GM12801 (cell line): ENCODE measurements around the gene RPUSD3.

Experiments
- TF ChIP-seq, protein P1 (sequence below): IDR thresholded peaks from one replicate; pipeline ENCODE4 v1.5.1; 2011; ENCODE audit warnings: control low read depth; ENCODE audit not compliant: insufficient read length; ENCODE audit errors: extremely low read depth

Gene RPUSD3, protein sequence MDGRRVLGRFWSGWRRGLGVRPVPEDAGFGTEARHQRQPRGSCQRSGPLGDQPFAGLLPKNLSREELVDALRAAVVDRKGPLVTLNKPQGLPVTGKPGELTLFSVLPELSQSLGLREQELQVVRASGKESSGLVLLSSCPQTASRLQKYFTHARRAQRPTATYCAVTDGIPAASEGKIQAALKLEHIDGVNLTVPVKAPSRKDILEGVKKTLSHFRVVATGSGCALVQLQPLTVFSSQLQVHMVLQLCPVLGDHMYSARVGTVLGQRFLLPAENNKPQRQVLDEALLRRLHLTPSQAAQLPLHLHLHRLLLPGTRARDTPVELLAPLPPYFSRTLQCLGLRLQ

DNA sequence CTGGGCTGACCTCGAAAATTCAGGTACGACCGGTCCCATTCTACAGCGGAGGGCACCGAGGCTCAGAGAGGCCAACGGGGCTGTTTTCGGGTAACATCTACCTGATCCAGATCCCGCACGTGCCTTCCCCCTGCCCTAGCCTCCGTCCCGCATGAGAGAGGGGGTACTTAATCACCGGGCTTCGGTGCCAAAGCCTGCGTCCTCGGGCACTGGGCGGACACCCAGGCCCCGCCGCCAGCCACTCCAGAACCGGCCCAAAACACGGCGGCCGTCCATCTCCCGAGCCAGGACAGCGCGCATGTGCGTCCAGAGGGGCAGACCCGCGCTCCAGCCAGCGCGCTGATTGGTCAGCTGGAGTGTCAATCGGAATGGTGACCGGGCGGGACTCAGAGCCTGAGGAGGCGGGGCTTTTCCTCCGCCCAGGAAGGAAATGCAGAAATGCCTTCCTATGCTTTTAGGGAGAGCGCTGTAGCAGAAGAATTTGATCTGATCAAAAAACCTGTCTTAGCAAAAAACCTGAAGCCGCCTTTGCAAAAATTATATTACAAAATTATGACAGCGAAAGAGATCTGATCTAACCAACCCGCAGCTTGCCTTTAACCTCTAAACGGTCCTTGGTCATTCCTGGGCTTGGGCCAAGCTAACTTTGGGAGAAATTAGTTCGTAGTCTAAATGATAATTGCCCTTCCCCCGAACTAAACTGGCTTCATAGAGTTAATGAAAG is at the start of gene RPUSD3:
Gene RPUSD3 (minus strand): TSS at position 294 of the 724 bp plus-strand sequence. CDS start 18 bp downstream, at position 276.
- TF ChIP-seq, protein P1, sequence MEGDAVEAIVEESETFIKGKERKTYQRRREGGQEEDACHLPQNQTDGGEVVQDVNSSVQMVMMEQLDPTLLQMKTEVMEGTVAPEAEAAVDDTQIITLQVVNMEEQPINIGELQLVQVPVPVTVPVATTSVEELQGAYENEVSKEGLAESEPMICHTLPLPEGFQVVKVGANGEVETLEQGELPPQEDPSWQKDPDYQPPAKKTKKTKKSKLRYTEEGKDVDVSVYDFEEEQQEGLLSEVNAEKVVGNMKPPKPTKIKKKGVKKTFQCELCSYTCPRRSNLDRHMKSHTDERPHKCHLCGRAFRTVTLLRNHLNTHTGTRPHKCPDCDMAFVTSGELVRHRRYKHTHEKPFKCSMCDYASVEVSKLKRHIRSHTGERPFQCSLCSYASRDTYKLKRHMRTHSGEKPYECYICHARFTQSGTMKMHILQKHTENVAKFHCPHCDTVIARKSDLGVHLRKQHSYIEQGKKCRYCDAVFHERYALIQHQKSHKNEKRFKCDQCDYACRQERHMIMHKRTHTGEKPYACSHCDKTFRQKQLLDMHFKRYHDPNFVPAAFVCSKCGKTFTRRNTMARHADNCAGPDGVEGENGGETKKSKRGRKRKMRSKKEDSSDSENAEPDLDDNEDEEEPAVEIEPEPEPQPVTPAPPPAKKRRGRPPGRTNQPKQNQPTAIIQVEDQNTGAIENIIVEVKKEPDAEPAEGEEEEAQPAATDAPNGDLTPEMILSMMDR, result no peak

DNA sequence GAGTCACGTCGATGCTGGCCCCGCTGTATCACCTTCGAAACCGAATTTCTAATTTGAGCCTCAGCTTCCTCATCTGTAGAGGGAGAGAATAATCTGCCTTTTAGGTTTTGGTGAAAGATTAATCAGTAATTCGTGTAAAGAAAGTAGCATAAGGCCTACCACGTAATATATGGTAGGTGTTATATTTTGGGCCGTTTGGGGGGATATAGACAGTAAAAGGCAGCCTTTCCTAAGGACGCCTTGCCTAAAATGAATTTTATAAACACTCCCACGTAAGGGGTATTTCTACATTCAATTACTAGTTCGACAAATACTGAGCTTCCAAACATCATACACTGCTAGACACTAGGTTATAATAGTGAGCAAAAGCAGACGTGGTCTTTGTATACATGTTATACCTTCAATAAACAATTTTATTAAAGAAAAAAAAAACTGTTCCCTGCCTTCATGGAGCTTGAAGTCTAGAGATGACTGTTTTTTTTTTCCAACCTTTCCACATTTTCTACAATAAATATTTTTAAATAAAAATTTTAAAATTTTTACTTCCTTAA is 47.3 kb upstream of the RPUSD3 start:
- TF ChIP-seq, protein P1, result no peak

DNA sequence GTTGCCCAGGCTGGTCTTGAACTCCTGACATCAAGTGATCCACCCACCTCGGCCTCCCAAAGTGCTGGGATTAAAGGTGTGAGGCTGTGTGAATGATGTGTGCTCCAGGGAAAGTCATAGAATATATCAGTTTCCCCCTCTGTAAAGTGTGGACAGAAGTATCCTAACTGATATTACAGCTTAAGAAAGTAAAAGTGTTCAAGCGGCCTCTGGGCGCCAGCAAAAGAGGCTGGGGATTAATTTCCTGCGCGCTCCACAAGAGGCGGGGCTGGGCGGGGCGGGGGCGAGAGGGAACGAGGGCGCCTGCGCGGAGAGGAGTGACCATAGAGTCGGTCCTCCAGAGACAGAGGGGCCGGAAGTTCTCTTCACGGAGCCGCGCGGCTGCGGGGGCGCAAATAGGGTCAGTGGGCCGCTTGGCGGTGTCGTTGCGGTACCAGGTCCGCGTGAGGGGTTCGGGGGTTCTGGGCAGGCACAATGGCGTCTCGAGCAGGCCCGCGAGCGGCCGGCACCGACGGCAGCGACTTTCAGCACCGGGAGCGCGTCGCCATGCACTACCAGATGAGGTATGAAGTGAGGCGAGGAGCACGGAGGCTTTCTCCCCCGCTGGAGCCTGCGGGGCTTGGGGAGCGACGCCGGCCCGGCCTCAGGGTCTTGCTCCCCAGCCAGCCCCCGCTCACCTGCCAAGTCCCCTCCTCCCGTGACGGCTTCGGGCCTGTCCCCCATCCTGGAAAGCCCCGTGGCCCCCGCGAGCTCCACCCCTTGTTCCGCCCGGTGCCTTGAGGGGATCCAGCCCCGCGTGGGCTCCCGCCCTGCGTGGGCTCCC is 46.7 kb upstream of the RPUSD3 start, which contains the start of gene JAGN1:
Gene JAGN1 (plus strand): TSS at position 362 of the 823 bp plus-strand sequence. CDS start 113 bp downstream, at position 475.
- TF ChIP-seq, protein P1, result no peak

DNA sequence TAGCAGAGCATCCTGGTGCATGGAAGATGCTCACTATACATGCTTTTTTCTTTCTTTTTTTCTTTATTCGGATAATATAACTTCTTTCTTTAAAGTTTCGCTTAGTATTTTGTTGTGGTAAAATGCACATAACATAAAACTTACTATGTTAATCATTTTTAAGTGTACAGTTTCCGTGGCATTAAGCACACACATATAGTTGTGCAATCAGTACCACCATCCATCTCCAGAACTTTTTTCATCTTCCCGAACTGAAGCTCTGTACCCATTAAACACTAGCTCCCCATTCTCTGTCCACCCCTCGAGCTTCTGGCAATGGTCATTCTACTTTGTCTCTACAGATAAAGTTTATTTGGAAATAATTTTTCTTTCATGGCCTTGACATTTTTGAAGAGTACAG is 45.6 kb upstream of the RPUSD3 start:
- TF ChIP-seq, protein P1, result no peak

DNA sequence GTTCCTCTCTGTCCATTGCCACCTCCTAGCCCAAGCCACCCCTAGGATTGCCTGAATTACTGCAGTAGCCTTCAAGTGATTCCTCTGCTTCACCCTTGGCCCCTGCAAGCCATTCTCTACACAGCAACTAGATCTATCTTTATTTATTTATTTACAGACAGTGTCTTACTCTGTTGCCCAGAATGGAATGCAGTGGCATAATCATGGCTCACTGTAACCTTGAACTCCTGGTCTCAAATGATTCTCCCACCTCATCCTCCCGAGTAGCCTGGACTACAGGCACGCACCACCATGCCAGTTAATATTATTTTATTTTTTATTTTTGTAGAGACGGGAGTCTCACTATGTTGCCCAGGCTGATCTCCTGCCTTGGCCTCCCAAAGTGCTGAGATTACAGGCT is 44.7 kb upstream of the RPUSD3 start:
- TF ChIP-seq, protein P1, result no peak

DNA sequence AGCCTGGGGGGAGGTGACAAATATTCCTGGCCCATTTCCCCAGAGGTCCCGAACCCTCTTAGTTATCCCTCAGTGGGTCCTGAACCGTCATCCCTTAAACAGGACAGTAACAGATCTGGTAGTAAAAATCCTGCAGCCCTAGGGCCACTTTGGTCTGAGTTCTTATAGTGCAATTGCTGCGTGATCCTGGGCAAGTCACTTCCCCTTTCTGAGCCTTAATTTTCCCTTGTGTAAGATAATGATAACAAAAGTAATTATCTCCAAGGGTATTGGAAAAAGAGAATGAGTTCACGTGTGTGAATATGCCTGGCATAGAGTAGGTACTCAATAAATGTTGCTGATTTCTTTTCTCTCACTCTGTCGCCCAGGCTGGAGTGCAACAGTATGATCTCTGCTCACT is 43.7 kb upstream of the RPUSD3 start:
- TF ChIP-seq, protein P1, result no peak
